ENCODE results near the gene ISOC1. TPM values are rescaled to one million over a fixed set of nuclear protein-coding genes. Genes with fewer than 3 reads are reported as not detected.

The ISOC1 gene
- total RNA-seq, 2 donors from 2014 or later, result 48.5 to 56.7 TPM

GRCh38 chr5:129049126-129049799 lies 45.3 kb upstream of the ISOC1 start:
- Histone ChIP-seq H3K4me1 (ENCODE audit: control insufficient read depth, insufficient read depth, low read length) (no peaks in the 10 kb centered on the region), H3K9ac (ENCODE audit: extremely low read depth, low read length, poor library complexity, severe bottlenecking) (no peak overlapping the region), H3K9me3 (ENCODE audit: control insufficient read depth, low read length) (peaks cover 15% of the 10 kb centered on the region), H3K27me3 (ENCODE audit: control insufficient read depth, insufficient read depth, low read length, poor library complexity, severe bottlenecking) (no peaks in the 10 kb centered on the region), H3K27ac (ENCODE audit: low read depth, low read length) (no peak overlapping the region), H3K36me3 (ENCODE audit: control insufficient read depth, insufficient read depth, low read length) (no peaks in the 10 kb centered on the region), H3K4me3 (ENCODE audit: low read length) (no peak overlapping the region)
- Mint-ChIP-seq H3K4me1 (no peaks in the 10 kb centered on the region), H3K9me3 (peaks cover under 1% of the 10 kb centered on the region), H3K27me3 (ENCODE audit: insufficient read depth) (no peaks in the 10 kb centered on the region), H3K4me3 (no peak overlapping the region), H3K36me3 (ENCODE audit: low read depth) (no peaks in the 10 kb centered on the region), H3K27ac (no peak overlapping the region)
- whole genome bisulfite sequencing, 2 experiments (ENCODE audit: insufficient coverage in 1 of 2, insufficient read length in 1 of 2), result 87% methylated on average over 2 of the region's 2 CpGs; no CpG with 5 or more reads in 1 of the 2 experiments
- TF ChIP-seq CTCF (conservative IDR thresholded peaks at IDR 0.05), result no peak
- DNase-seq, result no peak

GRCh38 chr5:129051283-129051682 lies 43.3 kb upstream of the ISOC1 start:
- Mint-ChIP-seq H3K9me3 (no peaks in the 10 kb centered on the region), H3K4me1 (no peaks in the 10 kb centered on the region), H3K4me3 (no peak overlapping the region), H3K36me3 (ENCODE audit: low read depth) (no peaks in the 10 kb centered on the region), H3K27ac (no peak overlapping the region), H3K27me3 (ENCODE audit: insufficient read depth) (no peaks in the 10 kb centered on the region)
- no peaks in the 10 kb centered on the region for H3K4me1 ChIP-seq (ENCODE audit: control insufficient read depth, insufficient read depth, low read length)
- no peaks in the 10 kb centered on the region for H3K36me3 ChIP-seq (ENCODE audit: control insufficient read depth, insufficient read depth, low read length)
- no peak overlapping the region for H3K27ac ChIP-seq (ENCODE audit: low read depth, low read length)
- DNase-seq, result no peak
- no peak for TF ChIP-seq CTCF (conservative IDR thresholded peaks at IDR 0.05)
- no peak overlapping the region for H3K4me3 ChIP-seq (ENCODE audit: low read length)
- no peaks in the 10 kb centered on the region for H3K27me3 ChIP-seq (ENCODE audit: control insufficient read depth, insufficient read depth, low read length, poor library complexity, severe bottlenecking)
- no peaks in the 10 kb centered on the region for H3K9me3 ChIP-seq (ENCODE audit: control insufficient read depth, low read length)
- 92 to 93% methylated on average over 3 of the region's 4 CpGs for WGBS, 2 experiments (ENCODE audit: insufficient coverage in 1 of 2, insufficient read length in 1 of 2)
- H3K9ac ChIP-seq (ENCODE audit: extremely low read depth, low read length, poor library complexity, severe bottlenecking), result no peak overlapping the region

- H3K9me3 Mint-ChIP-seq, result peaks cover 9% of the 10 kb centered on the region
- TF ChIP-seq CTCF (conservative IDR thresholded peaks at IDR 0.05), result peak; percentile 28
- no peak overlapping the region for H3K9ac ChIP-seq (ENCODE audit: extremely low read depth, low read length, poor library complexity, severe bottlenecking)
- DNase-seq, result no peak
- H3K27me3 ChIP-seq (ENCODE audit: control insufficient read depth, insufficient read depth, low read length, poor library complexity, severe bottlenecking), result no peaks in the 10 kb centered on the region
- H3K4me1 Mint-ChIP-seq, result no peaks in the 10 kb centered on the region
- H3K4me3 ChIP-seq (ENCODE audit: low read length), result no peak overlapping the region
- no peak overlapping the region for H3K27ac ChIP-seq (ENCODE audit: low read depth, low read length)
- no peaks in the 10 kb centered on the region for H3K4me1 ChIP-seq (ENCODE audit: control insufficient read depth, insufficient read depth, low read length)
- no peaks in the 10 kb centered on the region for H3K36me3 Mint-ChIP-seq (ENCODE audit: low read depth)
- H3K27ac Mint-ChIP-seq, result no peak overlapping the region
- peaks cover 6% of the 10 kb centered on the region for H3K9me3 ChIP-seq (ENCODE audit: control insufficient read depth, low read length)
- no peaks in the 10 kb centered on the region for H3K27me3 Mint-ChIP-seq (ENCODE audit: insufficient read depth)
- no peaks in the 10 kb centered on the region for H3K36me3 ChIP-seq (ENCODE audit: control insufficient read depth, insufficient read depth, low read length)
- no peak overlapping the region for H3K4me3 Mint-ChIP-seq
Observed at GRCh38 chr5:129053438-129053837, 41.1 kb upstream of the ISOC1 start.
